GM12875 (cell line): ENCODE data around the gene LATS1.
"Not testable (repeated sequence)": the region's sequence is repeated elsewhere in the genome, so short reads cannot be mapped to it uniquely, and the experiment has no call there.

Experiments used
- H3K4me3 ChIP-seq: one replicate; pipeline ENCODE4 v1.5.1; 2011; ENCODE audit warnings: low read depth, low read length, control low read depth
- TF ChIP-seq, protein P1 (sequence below): IDR thresholded peaks from 2 replicates; pipeline ENCODE4 v1.5.1; 2011; ENCODE audit warnings: low read depth, mild to moderate bottlenecking, control low read depth, inconsistent platforms, low read length, moderate library complexity, borderline replicate concordance; ENCODE audit not compliant: insufficient read depth

Gene LATS1

DNA sequence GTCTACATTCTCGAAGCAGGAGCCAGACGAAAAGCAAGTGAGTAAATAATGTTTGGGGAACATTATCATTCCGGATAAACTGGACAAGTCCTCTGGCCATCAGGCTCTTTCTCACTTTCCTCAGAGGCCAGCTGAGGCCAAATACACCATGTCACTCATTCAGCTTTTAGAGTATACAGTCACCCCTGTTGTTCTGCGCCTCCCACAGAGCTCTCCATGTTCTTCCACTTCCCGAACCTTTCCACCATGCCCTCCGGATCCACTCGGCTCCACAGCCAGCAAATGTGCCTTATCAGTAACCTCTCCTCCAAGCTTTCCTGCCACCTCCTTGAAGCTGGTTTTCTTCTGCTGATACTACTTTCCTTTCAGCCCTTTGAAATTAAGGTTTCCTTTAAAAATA is 31.7 kb downstream of the LATS1 start:
- H3K4me3 ChIP-seq: no peak overlapping the region
- TF ChIP-seq, protein P1, sequence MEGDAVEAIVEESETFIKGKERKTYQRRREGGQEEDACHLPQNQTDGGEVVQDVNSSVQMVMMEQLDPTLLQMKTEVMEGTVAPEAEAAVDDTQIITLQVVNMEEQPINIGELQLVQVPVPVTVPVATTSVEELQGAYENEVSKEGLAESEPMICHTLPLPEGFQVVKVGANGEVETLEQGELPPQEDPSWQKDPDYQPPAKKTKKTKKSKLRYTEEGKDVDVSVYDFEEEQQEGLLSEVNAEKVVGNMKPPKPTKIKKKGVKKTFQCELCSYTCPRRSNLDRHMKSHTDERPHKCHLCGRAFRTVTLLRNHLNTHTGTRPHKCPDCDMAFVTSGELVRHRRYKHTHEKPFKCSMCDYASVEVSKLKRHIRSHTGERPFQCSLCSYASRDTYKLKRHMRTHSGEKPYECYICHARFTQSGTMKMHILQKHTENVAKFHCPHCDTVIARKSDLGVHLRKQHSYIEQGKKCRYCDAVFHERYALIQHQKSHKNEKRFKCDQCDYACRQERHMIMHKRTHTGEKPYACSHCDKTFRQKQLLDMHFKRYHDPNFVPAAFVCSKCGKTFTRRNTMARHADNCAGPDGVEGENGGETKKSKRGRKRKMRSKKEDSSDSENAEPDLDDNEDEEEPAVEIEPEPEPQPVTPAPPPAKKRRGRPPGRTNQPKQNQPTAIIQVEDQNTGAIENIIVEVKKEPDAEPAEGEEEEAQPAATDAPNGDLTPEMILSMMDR: no peak

DNA sequence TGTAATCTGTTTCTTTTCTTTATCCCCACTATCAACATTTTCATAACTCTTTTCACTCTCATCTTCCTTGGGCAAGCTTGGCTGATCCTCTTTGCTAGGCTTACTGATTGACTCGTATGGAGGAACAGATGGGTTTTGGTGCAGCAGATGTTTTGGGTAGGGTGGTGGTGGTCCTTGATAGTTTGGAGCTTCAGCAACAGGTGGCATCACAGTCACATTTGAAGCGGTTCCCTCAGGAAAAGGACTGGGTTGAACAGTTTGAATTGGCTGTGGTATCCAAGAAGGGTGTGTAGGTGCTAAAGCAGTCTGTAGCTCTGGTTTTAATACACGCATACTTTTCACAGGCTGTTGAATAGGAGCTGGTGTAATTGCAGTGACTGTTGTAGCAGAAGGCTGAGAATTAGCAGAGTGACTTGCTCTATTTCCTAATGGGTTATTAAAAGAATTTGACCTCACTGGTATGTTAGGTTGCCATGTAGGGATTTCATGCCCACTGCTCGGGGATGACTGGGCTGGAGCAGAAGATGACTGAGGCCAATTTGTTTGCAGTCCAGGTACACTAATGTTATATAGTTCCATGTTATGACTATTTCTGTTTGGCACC is 34.5 kb downstream of the LATS1 start:
- TF ChIP-seq, protein P1: no peak
- no peak overlapping the region for H3K4me3 ChIP-seq

DNA sequence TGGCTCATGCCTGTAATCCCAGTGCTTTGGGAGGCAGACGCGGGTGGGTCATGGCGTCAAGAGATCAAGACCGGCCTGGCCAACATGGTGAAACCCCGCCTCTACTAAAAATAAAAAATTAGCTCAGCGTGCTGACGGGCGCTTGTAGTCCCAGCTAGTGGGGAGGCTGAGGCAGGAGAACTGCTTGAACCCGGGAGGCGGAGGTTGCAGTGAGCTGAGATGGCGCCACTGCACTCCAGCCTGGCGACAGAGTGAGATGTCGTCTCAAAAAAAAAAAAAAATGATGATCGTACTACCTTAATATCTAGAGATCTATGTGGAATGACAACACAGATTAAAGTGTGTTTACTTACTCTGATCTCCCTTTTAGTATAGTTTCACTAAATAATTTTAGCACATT is 36.1 kb downstream of the LATS1 start:
- H3K4me3 ChIP-seq: not testable (repeated sequence)

DNA sequence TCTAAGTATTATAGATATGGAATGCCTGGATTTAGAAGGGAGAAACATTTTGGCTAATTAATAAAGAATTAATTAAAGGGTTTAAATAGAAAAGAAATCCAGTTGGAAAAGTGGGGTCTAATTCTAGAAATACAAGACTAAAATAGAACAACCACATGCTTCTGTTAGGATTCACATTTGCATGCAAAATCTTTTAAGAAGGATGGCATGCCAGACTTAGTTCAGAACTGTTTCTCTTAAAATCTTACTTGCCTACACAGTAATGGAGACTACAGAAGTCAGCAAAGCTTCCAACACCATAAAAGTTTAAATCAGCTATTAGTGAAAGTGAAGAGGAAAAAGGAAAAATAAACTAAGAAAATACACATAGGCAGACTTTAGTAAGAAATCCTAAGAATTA is 36.7 kb downstream of the LATS1 start:
- TF ChIP-seq, protein P1: no peak

DNA sequence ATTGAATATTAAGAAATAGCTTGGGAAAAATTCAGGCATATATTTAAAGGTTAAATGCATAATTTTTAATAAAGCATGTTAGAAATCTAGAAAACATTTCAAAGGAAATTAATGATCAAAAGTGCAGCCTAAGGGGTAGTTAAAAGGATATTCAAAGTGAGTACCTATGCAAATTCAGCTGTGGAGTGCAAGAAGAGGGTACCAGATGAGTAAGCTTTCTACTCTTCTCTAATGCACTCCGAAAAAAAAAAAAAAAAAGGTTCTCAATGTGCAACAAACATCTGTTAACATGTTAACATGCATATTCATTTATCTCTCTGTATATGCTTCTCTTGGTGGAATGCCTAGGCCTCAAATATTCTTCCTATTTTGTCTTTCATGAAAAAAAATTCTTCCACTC is 37.4 kb downstream of the LATS1 start:
- no peak overlapping the region for H3K4me3 ChIP-seq
- TF ChIP-seq, protein P1: no peak

More for the DNA sequence above, 36.7 kb downstream of the LATS1 start:
- no peak overlapping the region for H3K4me3 ChIP-seq

DNA sequence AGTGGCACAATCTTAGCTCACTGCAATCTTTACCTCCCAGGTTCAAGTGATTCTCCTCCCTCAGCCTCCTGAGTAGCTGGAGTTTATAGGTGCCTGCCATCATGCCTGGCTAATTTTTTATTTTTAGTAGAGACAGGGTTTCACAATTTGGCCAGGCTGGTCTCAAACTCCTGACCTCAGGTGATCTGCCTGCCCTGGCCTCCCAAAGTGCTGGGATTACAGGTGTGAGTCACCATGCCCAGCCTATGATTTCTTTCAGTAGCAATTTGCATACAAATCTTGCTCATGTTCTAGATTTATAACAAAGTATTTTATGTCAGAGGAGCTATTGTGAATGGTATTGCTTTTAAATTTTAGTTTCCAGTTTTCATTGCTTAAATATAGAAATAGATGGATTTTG is 45.6 kb downstream of the LATS1 start:
- H3K4me3 ChIP-seq: not testable (repeated sequence)

DNA sequence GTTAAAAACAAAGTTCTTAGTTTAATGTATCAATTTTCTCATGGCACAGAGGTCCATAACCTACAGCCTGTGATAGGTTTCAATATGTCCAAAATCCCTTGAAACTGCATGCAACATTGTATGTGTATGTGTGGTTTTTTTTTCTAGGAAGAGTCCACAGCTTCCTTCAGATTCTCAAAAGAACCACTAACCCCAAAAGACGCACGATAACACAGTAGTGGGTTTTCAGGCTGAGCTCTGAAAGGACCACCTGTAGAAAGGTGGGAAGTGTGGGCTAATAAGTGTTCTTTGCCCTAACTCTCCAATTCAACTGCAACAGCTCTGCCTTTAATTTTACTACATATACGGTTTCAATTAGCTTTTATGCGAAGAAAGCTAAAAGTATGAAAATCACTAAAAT is 57.9 kb downstream of the LATS1 start:
- no peak overlapping the region for H3K4me3 ChIP-seq
- TF ChIP-seq, protein P1: no peak

DNA sequence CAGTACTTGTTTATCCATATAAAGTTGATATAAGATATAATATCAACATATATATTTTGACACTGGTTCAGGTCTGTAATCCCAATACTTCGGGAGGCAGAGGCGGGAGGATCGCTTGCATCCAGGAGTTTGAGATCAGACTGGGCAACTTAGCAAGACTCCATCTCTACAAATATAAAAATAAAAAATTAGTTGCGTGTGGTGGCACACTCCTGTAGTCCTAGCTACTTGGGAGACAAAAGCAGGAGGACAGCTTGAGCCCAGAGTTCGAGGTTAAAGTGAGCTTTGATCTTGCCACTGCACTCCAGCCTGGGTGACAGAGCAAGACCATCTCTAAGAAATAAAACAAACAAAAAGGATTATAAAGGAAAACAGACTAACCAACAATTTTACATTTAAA is 60.5 kb downstream of the LATS1 start:
- TF ChIP-seq, protein P1: no peak
- no peak overlapping the region for H3K4me3 ChIP-seq
